Subcutaneous abdominal adipose tissue (tissue), 5 donors: Measurements from ENCODE around the gene SGO2.

Experiments
- H3K27ac ChIP-seq: one replicate; pipeline ENCODE4 v1.7.0; 2013; ENCODE audit warnings: low read depth, mild to moderate bottlenecking, inconsistent platforms, low read length, moderate library complexity
- H3K27me3 ChIP-seq, 5 donors: one replicate each; pipeline ENCODE4 v1.7.0; 2013; ENCODE audit warnings: low read length in 5 of 5, inconsistent platforms in 1 of 5; ENCODE audit not compliant: control insufficient read depth in 5 of 5, insufficient read depth in 4 of 5
- H3K36me3 ChIP-seq, 5 donors: one replicate each; pipeline ENCODE4 v1.7.0; 2013; ENCODE audit warnings: low read length in 5 of 5; ENCODE audit not compliant: control insufficient read depth in 5 of 5, insufficient read depth in 5 of 5
- H3K4me1 ChIP-seq, 5 donors: one replicate each; pipeline ENCODE4 v1.7.0; 2013; ENCODE audit warnings: low read length in 5 of 5, mild to moderate bottlenecking in 3 of 5, moderate library complexity in 1 of 5; ENCODE audit not compliant: control insufficient read depth in 5 of 5, insufficient read depth in 5 of 5
- H3K4me3 ChIP-seq, 5 donors: one replicate each; pipeline ENCODE4 v1.7.0; 2013; ENCODE audit warnings: low read length in 5 of 5, low read depth in 1 of 5
- H3K9ac ChIP-seq, 5 donors: one replicate each; pipeline ENCODE4 v1.7.0; 2013; ENCODE audit warnings: low read length in 5 of 5, mild to moderate bottlenecking in 4 of 5, moderate library complexity in 3 of 5
- H3K9me3 ChIP-seq, 5 donors: one replicate each; pipeline ENCODE4 v1.7.0; 2013; ENCODE audit warnings: low read length in 5 of 5; ENCODE audit not compliant: control insufficient read depth in 5 of 5
- donor health status: healthy.
- donor health status: healthy.
- donor health status: healthy.
- donor health status: healthy.
- donor health status: healthy.

The SGO2 gene, protein sequence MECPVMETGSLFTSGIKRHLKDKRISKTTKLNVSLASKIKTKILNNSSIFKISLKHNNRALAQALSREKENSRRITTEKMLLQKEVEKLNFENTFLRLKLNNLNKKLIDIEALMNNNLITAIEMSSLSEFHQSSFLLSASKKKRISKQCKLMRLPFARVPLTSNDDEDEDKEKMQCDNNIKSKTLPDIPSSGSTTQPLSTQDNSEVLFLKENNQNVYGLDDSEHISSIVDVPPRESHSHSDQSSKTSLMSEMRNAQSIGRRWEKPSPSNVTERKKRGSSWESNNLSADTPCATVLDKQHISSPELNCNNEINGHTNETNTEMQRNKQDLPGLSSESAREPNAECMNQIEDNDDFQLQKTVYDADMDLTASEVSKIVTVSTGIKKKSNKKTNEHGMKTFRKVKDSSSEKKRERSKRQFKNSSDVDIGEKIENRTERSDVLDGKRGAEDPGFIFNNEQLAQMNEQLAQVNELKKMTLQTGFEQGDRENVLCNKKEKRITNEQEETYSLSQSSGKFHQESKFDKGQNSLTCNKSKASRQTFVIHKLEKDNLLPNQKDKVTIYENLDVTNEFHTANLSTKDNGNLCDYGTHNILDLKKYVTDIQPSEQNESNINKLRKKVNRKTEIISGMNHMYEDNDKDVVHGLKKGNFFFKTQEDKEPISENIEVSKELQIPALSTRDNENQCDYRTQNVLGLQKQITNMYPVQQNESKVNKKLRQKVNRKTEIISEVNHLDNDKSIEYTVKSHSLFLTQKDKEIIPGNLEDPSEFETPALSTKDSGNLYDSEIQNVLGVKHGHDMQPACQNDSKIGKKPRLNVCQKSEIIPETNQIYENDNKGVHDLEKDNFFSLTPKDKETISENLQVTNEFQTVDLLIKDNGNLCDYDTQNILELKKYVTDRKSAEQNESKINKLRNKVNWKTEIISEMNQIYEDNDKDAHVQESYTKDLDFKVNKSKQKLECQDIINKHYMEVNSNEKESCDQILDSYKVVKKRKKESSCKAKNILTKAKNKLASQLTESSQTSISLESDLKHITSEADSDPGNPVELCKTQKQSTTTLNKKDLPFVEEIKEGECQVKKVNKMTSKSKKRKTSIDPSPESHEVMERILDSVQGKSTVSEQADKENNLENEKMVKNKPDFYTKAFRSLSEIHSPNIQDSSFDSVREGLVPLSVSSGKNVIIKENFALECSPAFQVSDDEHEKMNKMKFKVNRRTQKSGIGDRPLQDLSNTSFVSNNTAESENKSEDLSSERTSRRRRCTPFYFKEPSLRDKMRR

DNA sequence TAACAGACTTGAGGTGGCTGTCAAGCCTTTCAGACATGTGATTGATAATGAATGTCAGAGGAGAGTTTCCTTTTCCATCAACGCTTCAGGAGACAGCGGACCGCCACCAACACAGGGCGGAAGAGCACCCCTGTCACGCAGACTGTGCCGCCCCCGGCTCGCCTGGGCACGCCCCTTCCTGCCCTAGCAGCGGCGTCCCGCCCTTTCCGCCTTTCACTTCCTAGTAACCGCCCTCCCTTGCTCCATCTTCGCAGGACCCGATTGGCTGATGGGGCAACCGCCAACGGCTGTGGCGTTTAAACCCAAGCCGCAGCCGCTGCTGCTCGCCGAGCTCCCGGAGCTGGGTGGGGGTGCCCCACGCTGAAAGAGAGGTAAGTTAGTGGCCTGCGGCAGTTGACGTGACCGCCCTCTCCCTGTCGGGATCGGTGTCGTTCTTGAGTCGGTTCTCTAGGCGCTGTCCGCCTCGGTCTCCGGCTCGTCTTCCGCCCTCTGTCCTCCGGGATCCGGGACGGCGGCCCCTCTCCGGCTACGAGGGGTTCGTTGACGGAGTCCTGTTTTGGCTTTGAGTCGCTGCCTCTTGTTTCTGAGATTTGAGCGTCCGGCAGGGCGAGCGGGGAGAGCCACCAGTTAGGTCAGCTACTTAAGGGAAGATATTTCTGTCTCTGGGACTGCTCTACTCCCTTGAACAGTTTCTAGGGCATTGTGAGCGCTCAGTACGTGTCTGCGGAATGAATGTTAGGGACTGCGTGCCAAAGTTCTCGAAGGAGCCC, at the start of gene SGO2:
TSS of gene SGO2 (plus strand) at position 326 of the 770 bp plus-strand sequence. CDS start 6,769 bp downstream, outside the sequence.
- peaks cover 3 to 15% (median 13%) of the 10 kb centered on the region in 5 donors for H3K4me1 ChIP-seq
- H3K36me3 ChIP-seq, result no peaks in the 10 kb centered on the region
- peaks cover 0 to 2% (median 0%) of the 10 kb centered on the region in 5 donors for H3K27me3 ChIP-seq
- H3K27ac ChIP-seq, result peak within 1 kb of the TSS; percentile 40
- peak within 1 kb of the TSS; percentile 79 to 93 (median 88) for H3K4me3 ChIP-seq
- H3K9me3 ChIP-seq, result no peaks in the 10 kb centered on the region
- H3K9ac ChIP-seq, result peak within 1 kb of the TSS in 4 of 5 donors; percentile 41 to 83 (median 79)

DNA sequence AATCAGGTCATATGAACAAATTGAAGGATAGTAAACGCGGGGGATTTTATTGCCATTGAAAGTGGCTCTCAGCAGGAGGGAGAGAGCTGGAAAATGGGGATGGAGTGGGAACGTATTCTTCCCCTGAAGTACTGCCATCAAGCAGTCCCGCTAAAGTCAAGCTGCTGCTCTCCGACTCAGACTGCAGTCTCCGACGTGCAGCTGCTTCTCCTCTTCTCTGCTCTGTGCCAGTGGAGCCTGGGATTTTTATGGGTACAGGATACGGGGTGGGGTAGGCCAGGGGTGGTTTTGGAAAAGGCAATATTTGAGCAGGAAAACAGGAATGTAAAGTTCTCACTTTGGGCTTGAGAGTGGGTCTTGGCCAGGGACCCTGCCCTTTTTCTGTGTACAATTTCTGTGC, 49.2 kb upstream of the SGO2 start:
- Histone ChIP-seq H3K4me1 (peaks cover 0 to 19% (median 12%) of the 10 kb centered on the region in 5 donors), H3K9ac (peak overlapping the region in 1 of 5 donors; percentile 78), H3K9me3 (no peaks in the 10 kb centered on the region), H3K4me3 (no peak overlapping the region), H3K36me3 (peaks cover 4 to 64% (median 49%) of the 10 kb centered on the region in 5 donors), H3K27ac (peak overlapping the region; percentile 88), H3K27me3 (no peaks in the 10 kb centered on the region)

DNA sequence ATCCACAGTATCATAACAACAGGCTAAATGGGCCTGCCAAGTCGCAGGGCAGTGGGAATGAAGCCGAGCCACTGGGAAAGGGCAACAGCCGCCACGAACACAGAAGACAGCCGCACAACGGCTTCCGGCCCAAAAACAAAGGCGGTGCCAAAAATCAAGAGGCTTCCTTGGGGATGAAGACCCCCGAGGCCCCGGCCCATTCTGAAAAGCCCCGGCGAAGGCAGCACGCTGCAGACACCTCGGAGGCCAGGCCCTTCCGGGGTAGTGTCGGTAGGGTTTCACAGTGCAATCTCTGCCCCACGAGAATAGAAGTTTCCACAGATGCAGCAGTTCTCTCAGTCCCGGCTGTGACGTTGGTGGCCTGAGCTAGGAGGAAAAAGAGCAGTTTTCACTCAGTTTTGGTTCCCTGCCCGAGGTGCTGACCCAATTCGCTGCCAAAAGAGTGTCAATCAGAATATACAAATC, 48.3 kb upstream of the SGO2 start:
- H3K27me3 ChIP-seq, result no peaks in the 10 kb centered on the region

DNA sequence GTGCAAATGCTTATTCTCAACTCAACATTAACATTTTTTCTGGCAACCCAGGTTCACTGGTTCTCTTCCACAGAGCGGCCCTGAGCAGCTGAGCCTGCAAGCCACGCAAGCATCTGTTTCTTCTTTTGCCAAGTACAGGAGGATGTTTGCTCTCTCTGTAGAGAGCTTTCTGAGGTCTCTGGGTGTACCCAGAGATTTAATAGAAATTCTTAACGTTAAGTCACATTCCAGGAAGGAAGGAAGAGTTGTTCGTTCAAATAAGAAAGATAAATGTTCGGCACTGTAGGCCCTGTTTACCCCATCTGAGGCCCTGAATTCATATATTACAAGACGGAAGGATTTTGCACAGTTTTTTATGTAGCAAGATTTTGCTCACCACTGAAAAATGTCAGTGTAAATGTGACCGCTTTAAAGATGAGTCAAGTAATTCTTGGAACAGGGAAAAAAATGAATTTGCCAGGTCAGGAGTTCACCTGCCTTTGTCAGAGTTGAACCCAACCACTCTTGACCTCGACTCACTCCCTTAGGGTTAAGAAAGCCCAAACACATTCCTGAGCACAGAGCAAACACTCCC, 46.2 kb upstream of the SGO2 start:
- Histone ChIP-seq H3K4me1 (peaks cover 0 to 26% (median 20%) of the 10 kb centered on the region in 5 donors), H3K36me3 (peaks cover 4 to 44% (median 31%) of the 10 kb centered on the region in 5 donors), H3K27ac (no peak overlapping the region), H3K9ac (no peak overlapping the region), H3K27me3 (no peaks in the 10 kb centered on the region), H3K9me3 (no peaks in the 10 kb centered on the region), H3K4me3 (no peak overlapping the region)

More for the DNA sequence above, 48.3 kb upstream of the SGO2 start:
- peaks cover 0 to 19% (median 12%) of the 10 kb centered on the region in 5 donors for H3K4me1 ChIP-seq
- peak overlapping the region; percentile 88 for H3K27ac ChIP-seq
- peaks cover 4 to 57% (median 41%) of the 10 kb centered on the region in 5 donors for H3K36me3 ChIP-seq
- H3K4me3 ChIP-seq, result peak overlapping the region; percentile 27 to 55 (median 49)
- H3K9me3 ChIP-seq, result no peaks in the 10 kb centered on the region
- peak overlapping the region in 3 of 5 donors; percentile 60 to 78 (median 64) for H3K9ac ChIP-seq

DNA sequence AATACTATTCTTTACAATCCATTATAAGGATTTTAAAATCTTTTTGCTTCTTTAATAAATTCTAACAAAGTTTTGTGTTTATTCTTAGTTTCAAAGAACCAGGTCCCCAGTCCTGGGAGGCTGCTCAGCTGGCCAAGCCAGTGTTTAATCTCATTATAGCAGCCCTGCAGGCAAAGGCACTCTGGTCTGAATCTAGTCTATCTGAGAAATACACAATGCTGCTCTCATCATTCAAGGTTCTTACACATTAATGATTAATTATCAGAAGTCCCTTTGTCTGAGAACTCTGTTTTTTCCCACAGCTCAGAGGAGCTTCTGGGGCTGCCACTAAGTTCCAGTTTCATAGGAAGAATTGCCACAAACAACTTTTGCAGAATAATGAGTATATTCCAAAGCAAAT, 43.8 kb upstream of the SGO2 start:
- Histone ChIP-seq H3K27me3 (no peaks in the 10 kb centered on the region), H3K9ac (no peak overlapping the region), H3K36me3 (peaks cover 0 to 21% (median 18%) of the 10 kb centered on the region in 5 donors), H3K9me3 (no peaks in the 10 kb centered on the region), H3K4me3 (no peak overlapping the region), H3K27ac (no peak overlapping the region), H3K4me1 (peaks cover 0 to 16% (median 12%) of the 10 kb centered on the region in 5 donors)

DNA sequence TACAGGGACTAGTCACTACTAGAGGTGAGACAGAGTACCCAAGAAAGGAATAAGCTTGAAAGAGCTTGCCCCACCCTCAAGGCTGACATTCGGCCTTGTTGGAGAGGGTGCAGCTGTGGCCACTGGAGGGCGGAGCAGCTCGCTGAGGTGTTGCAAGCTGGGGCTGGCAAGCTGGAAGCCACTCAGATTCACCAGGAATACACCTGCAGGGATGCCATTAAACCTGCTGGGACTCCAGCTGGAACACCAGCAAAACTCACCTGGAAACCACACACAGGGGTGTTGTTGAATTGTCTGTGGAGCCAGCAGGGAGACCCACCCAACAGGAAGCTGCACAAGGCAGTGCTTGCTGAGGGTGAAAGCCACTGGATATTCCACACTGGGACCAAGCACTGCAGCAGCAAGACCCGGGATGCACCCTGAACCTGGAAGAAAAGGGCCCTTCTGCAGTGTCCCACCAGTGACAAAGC, 42.2 kb upstream of the SGO2 start:
- H3K27me3 ChIP-seq, result no peaks in the 10 kb centered on the region
- no peak overlapping the region for H3K4me3 ChIP-seq
- peak overlapping the region in 1 of 5 donors; percentile 2 for H3K9ac ChIP-seq
- H3K4me1 ChIP-seq, result peaks cover 0 to 9% (median 7%) of the 10 kb centered on the region in 5 donors
- H3K9me3 ChIP-seq, result no peaks in the 10 kb centered on the region
- peaks cover 1 to 12% (median 7%) of the 10 kb centered on the region in 5 donors for H3K36me3 ChIP-seq
- no peak overlapping the region for H3K27ac ChIP-seq

DNA sequence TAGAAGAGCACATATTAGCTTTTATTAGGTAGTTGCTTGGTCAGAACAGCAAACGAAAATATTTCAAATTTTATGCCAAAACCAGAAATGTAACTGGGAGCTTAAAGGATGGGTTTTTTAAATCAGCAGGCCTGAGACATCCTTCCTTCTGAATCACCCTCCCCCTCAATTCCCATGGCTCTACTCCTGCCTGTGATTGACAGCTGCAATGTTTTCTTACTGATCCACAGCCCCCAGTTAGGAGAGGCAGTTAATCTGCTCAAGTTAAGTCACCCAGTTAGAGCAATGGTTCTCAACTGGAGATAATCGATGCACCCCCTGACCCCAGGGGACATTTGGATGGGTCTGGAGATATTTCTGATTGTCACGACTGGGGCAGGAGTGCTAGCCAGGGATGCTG, 41.1 kb upstream of the SGO2 start:
- Histone ChIP-seq H3K9ac (no peak overlapping the region), H3K4me3 (no peak overlapping the region), H3K36me3 (peaks cover 5 to 10% (median 6%) of the 10 kb centered on the region in 5 donors), H3K9me3 (no peaks in the 10 kb centered on the region), H3K4me1 (peaks cover 0 to 9% (median 7%) of the 10 kb centered on the region in 5 donors), H3K27me3 (no peaks in the 10 kb centered on the region), H3K27ac (no peak overlapping the region)

DNA sequence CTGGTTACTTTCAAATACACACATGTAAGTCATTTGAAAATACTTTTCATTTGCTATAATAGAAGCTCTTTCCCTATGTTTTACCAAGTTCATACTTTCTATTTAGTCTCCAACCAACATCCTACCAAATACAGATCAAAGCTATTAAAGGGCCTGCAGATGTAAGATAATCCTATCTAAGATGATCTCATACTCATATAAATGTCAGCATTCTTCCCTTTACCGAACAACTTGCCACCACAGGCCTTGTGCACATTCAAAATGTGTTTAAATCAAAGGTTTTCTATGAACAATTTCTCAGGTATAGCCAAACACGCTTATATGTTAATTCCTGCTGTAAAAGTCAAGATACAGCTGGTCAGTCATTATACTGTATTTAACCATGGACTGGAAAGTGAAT, 39.5 kb upstream of the SGO2 start:
- no peak overlapping the region for H3K9ac ChIP-seq

More for the DNA sequence above, 39.5 kb upstream of the SGO2 start:
- H3K9me3 ChIP-seq, result no peaks in the 10 kb centered on the region
- H3K4me1 ChIP-seq, result peaks cover 0 to 9% (median 6%) of the 10 kb centered on the region in 5 donors
- no peaks in the 10 kb centered on the region for H3K27me3 ChIP-seq
- H3K27ac ChIP-seq, result no peak overlapping the region
- H3K36me3 ChIP-seq, result peaks cover 12 to 21% (median 17%) of the 10 kb centered on the region in 5 donors
- no peak overlapping the region for H3K4me3 ChIP-seq
